Transverse colon (tissue), 4 donors: ENCODE results near the gene GOPC. TPM values are rescaled to one million over a fixed set of nuclear protein-coding genes. Genes with fewer than 3 reads are reported as not detected.
A peak's percentile ranks its signal among the peaks of the same experiment; 100 is the strongest.

ENCODE experiments used
- DNase-seq: peaks from one replicate; pipeline ENCODE4 v3.0.0-alpha.2; 2019
- H3K27ac ChIP-seq, 4 donors: fragments of 200-600 bp; sonication (generic); 2 replicates each; pipeline ENCODE4 v1.5.1; 2016 to 2018; ENCODE audit warnings: inconsistent platforms in 4 of 4
- H3K27me3 ChIP-seq: fragments of 200-600 bp; sonication (generic); 2 replicates; pipeline ENCODE4 v1.5.1; 2017; ENCODE audit warnings: inconsistent platforms
- H3K36me3 ChIP-seq, 4 donors: fragments of 200-600 bp; sonication (generic); 2 replicates each; pipeline ENCODE4 v1.5.1; 2017 to 2019; ENCODE audit warnings: inconsistent platforms in 4 of 4
- H3K4me1 ChIP-seq, 4 donors: fragments of 200-600 bp; sonication (generic); 2 replicates each; pipeline ENCODE4 v1.5.1; 2017 to 2020; ENCODE audit warnings: inconsistent platforms in 4 of 4
- H3K4me3 ChIP-seq, 4 donors: fragments of 200-600 bp; sonication (generic); 1 replicate in 1 of 4; 2 replicates in 3 of 4; pipeline versions ENCODE4 v1.5.1 to v1.6.1; 2017 to 2019; ENCODE audit warnings: inconsistent platforms in 4 of 4
- H3K9me3 ChIP-seq, 2 donors: fragments of 200-600 bp; sonication (generic); 2 replicates each; pipeline ENCODE4 v1.5.1; 2017 to 2019; ENCODE audit warnings: inconsistent platforms in 2 of 2
- EP300 ChIP-seq: sonication (generic); formaldehyde crosslinking; IDR thresholded peaks from one replicate; pipeline ENCODE4 v1.6.1; 2017; ENCODE audit warnings: antibody characterized with exemption, low read depth
- POLR2A ChIP-seq: fragments of 450-650 bp; IDR thresholded peaks from one replicate; pipeline ENCODE4 v1.6.1; 2016; ENCODE audit warnings: antibody characterized with exemption, mild to moderate bottlenecking, moderate library complexity
- POLR2AphosphoS5 ChIP-seq, 3 donors: sonication (generic); formaldehyde crosslinking; IDR thresholded peaks; one replicate each; pipeline ENCODE4 v1.6.1; 2016; ENCODE audit warnings: antibody characterized with exemption in 3 of 3
- WGBS, 2 donors: methylation state at CpG; one replicate each; pipeline ENCODE4 v1.1.5; 2018; ENCODE audit warnings: low coverage in 1 of 2; 5-methylcytosine and 5-hydroxymethylcytosine counted together
- in situ Hi-C, 4 donors: fragments of 200-750 bp; cut with MboI; loops; one replicate each; pipeline versions ENCODE4 v1.15.0 to v1.15.1; 2017; ENCODE audit warnings: low sequenced_read_pairs in 3 of 4, low pct_ligation_motif_present in 1 of 4, low pct_unique_long_range_greater_than_20kb in 1 of 4
- intact Hi-C: fragments of 100-400 bp; cut with DNase I; formaldehyde crosslinking; loops from one replicate; pipeline ENCODE4 v1.15.1; 2023; ENCODE audit warnings: low total_unique reads
- total RNA-seq, 4 donors: library from RNA; depleted of rRNA; stranded (reverse); fragments of >200 nt; gene quantifications; one replicate each; pipeline ENCODE4 v1.1.0, GENCODE V29; 2016
- TF ChIP-seq, protein P1 (sequence below), 5 experiments: fragments of 200-600 bp in 3 of 5; fragments of 450-650 bp in 2 of 5; sonication (generic) in 3 of 5; IDR thresholded peaks; 1 replicate in 2 of 5; 2 replicates in 3 of 5; pipeline ENCODE4 v1.5.1; 2016 to 2017; ENCODE audit warnings: antibody characterized with exemption in 5 of 5, inconsistent platforms in 3 of 5, mild to moderate bottlenecking in 2 of 5, moderate library complexity in 1 of 5

The GOPC gene
- total RNA-seq, 4 donors from 2014 or later: 18.3 to 39.9 (median 29.5) TPM

DNA sequence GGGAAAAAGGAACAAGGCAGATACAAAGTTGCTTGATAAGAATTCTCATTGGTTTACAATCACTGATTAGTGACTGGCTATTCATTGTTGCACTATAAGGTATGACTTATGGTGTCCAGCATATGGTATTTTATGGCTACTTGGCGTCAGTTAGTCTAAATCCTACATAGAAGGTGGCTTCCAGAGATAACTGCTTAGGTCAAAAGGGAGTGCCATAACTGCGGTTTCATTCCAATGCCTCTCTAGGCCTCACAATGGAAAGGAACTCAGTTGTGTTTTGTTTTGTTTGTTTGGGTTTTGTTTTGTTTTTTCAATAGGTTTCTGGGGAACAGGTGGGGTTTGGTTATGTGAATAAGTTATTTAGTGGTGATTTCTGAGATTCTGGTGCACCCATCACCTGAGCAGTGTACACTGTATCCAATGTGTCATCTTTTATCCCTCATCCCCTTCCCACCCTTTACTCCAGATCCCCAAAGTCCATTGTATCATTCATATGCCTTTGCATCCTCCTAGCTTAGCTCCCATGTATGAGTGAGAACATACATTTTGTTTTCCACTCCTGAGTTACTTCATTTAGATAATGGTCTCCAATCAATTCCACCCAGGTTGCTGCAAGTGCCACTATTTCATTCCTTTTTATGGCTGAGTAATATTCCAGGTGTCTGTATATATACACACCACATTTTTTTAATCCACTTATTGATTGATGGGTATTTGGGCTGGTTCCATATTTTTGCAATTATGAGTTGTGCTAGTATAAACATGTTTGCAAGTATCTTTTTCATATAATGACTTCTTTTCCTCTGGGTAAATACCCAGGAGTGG is 7.0 kb downstream of the GOPC start:
- in situ Hi-C loops (no loop called here), intact Hi-C loops (no loop called here)
- Histone ChIP-seq H3K36me3 (no peaks in the 10 kb centered on the region), H3K27me3 (no peaks in the 10 kb centered on the region), H3K9me3 (no peaks in the 10 kb centered on the region), H3K4me1 (peaks cover 10 to 68% (median 18%) of the 10 kb centered on the region in 4 donors), H3K27ac (peak overlapping the region in 3 of 4 donors; percentile 20 to 49 (median 26)), H3K4me3 (no peak overlapping the region)
- TF ChIP-seq, protein P1, sequence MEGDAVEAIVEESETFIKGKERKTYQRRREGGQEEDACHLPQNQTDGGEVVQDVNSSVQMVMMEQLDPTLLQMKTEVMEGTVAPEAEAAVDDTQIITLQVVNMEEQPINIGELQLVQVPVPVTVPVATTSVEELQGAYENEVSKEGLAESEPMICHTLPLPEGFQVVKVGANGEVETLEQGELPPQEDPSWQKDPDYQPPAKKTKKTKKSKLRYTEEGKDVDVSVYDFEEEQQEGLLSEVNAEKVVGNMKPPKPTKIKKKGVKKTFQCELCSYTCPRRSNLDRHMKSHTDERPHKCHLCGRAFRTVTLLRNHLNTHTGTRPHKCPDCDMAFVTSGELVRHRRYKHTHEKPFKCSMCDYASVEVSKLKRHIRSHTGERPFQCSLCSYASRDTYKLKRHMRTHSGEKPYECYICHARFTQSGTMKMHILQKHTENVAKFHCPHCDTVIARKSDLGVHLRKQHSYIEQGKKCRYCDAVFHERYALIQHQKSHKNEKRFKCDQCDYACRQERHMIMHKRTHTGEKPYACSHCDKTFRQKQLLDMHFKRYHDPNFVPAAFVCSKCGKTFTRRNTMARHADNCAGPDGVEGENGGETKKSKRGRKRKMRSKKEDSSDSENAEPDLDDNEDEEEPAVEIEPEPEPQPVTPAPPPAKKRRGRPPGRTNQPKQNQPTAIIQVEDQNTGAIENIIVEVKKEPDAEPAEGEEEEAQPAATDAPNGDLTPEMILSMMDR (IDR thresholded peaks at IDR 0.05): no peak
- WGBS, 2 donors: 57 to 66% methylated on average over 2 of the region's 2 CpGs
- DNase-seq: no peak

DNA sequence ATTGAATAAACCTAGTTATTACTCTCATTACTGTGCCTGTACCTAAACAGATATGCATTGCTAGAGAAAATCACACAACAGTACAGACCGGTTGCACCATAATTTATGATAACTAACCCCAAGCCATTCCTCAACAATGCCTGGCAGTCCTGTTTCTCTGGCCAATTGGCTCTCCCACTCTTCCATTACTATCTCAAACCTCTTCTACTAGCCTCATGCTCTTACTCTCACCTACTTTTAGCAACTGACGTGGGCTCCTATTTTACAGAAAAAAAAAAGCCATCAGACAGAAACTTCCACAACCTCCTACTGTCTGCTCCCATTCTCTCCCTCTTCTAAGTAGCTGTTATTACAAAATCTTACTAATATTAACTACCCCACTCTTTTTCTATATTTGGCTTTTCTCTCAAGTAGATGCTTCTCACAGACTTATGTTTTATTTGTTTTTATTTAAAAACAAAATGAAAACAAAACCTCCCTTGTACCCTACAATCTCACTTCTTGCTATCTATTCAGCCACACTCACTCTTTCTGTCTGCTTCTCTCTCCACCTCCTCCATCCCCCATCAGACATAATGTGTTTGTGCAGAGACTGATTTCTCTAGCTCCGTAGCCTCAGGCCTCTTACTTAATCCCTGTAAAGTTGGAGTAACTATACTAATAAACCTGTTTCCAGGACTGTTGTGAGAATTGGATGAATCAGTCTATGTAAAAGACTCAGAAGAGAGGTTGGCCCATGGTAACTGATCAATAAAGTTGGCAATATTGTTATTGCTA is 9.1 kb downstream of the GOPC start:
- TF ChIP-seq, protein P1 (IDR thresholded peaks at IDR 0.05): no peak
- TF ChIP-seq EP300: no peak
- TF ChIP-seq POLR2AphosphoS5 (IDR thresholded peaks at IDR 0.05): no peak
- no peak for TF ChIP-seq POLR2A
- in situ Hi-C loops (no loop called here), intact Hi-C loops (no loop called here)
- Histone ChIP-seq H3K27ac (no peak overlapping the region), H3K27me3 (no peaks in the 10 kb centered on the region), H3K4me1 (peaks cover 0 to 49% (median 9%) of the 10 kb centered on the region in 4 donors), H3K36me3 (peaks cover 0 to 11% (median 2%) of the 10 kb centered on the region in 4 donors), H3K4me3 (no peak overlapping the region), H3K9me3 (no peaks in the 10 kb centered on the region)
- 71 to 80% methylated on average over 3 of the region's 3 CpGs for WGBS, 2 donors
- no peak for DNase-seq

DNA sequence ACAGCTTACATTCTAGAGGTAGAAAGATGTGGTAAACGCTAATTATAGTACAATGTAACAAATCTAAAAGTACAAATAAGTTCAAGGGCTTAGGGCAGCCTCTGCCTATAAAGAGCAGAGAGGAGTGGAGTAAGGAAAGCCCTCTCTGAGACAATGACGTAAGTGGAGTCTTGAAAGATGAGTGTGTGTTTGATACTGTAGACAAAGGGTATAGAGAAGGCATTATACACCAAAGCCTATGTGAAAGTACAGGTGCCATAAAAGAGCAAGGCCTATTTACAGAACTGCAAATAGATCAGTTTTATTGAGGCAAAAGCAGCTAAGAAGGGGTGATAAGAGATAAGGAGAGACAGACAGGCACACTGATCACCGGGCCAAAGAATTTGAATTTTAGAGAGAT is 10.9 kb downstream of the GOPC start:
- in situ Hi-C loops: no loop called here
- H3K27me3 ChIP-seq: no peaks in the 10 kb centered on the region

DNA sequence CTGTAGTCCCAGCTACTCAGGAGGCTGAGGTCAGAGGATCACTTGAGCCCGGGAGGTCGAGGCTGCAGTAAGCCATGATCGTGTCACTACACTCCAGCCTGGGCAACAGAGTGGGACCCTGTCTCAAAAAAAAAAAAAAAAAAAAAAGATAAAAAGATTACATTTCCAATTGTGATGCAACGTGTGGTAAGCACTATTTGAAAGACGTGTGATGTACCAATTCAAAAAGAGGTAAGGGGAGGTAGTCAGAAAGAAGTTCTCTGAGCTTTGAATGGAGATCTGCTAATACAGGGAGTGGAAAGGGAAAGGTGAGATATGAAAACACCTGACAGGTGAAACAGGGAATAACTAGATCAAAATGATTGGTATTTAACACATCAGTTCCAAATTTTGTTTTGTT is 11.9 kb downstream of the GOPC start:
- H3K27me3 ChIP-seq: no peaks in the 10 kb centered on the region
- 95 to 97% methylated on average over 5 of the region's 5 CpGs for WGBS, 2 donors
- in situ Hi-C loops: no loop called here
- peaks cover 0 to 11% (median 2%) of the 10 kb centered on the region in 4 donors for H3K36me3 ChIP-seq
- TF ChIP-seq, protein P1 (IDR thresholded peaks at IDR 0.05): no peak
- TF ChIP-seq EP300 (no peak), POLR2A (no peak), POLR2AphosphoS5 (IDR thresholded peaks at IDR 0.05) (no peak)
- no peak for DNase-seq
- intact Hi-C loops: no loop called here
- peak overlapping the region in 2 of 4 donors; percentile 71 to 72 for H3K27ac ChIP-seq
- H3K4me3 ChIP-seq: no peak overlapping the region
- peaks cover 0 to 46% (median 9%) of the 10 kb centered on the region in 4 donors for H3K4me1 ChIP-seq
- H3K9me3 ChIP-seq: no peaks in the 10 kb centered on the region

More for the DNA sequence above, 10.9 kb downstream of the GOPC start:
- no peak overlapping the region for H3K4me3 ChIP-seq
- peaks cover 0 to 11% (median 2%) of the 10 kb centered on the region in 4 donors for H3K36me3 ChIP-seq
- TF ChIP-seq, protein P1 (IDR thresholded peaks at IDR 0.05): no peak
- TF ChIP-seq POLR2A: no peak
- TF ChIP-seq EP300: no peak
- TF ChIP-seq POLR2AphosphoS5 (IDR thresholded peaks at IDR 0.05): peak in 1 of 3 donors; percentile 16
- no peaks in the 10 kb centered on the region for H3K9me3 ChIP-seq
- intact Hi-C loops: no loop called here
- no peak for DNase-seq
- peaks cover 0 to 49% (median 9%) of the 10 kb centered on the region in 4 donors for H3K4me1 ChIP-seq
- WGBS, 2 donors: 58 to 61% methylated on average over 3 of the region's 3 CpGs
- peak overlapping the region; percentile 51 to 72 (median 68) for H3K27ac ChIP-seq
